Mesenteric fat pad (tissue), 1 donor: ENCODE data around the gene PRAMEF15. TPM values are rescaled to one million over a fixed set of nuclear protein-coding genes. Genes with fewer than 3 reads are reported as not detected.
"Not testable (repeated sequence)": the region's sequence is repeated elsewhere in the genome, so short reads cannot be mapped to it uniquely, and the experiment has no call there.

Source experiments
- DNase-seq: peaks from one replicate; pipeline ENCODE4 v3.0.0-alpha.2; 2020; ENCODE audit warnings: low spot score
- long read RNA-seq: library from polyadenylated mRNA; unstranded; transcript quantifications from one replicate; pipeline ENCODE4 v2.0.0, GENCODE V29; 2020
- total RNA-seq: library from RNA; stranded (reverse); fragmentation: NEBNext Ultra II Directional; extraction: Animal tissue kit (Norgen Biotek cat#: 25700); gene quantifications from one replicate; pipeline ENCODE4 v1.2.1, GENCODE V29; 2021
- donor health status: DM: yes; HTN: yes; CAD: no.

The PRAMEF15 gene
- not detected for total RNA-seq
- long read RNA-seq: 0 reads

GRCh38 chr1:13315281-13315680 lies at the start of gene PRAMEF15:
Gene PRAMEF15, plus strand, starts transcription at chr1:13315581. Its CDS starts 2,827 bp downstream, at chr1:13318408.
- DNase-seq: not testable (repeated sequence)

GRCh38 chr1:13277016-13277415 lies 38.4 kb upstream of the PRAMEF15 start:
- not testable (repeated sequence) for DNase-seq

GRCh38 chr1:13279617-13280016 lies 35.8 kb upstream of the PRAMEF15 start:
- not testable (repeated sequence) for DNase-seq

GRCh38 chr1:13285037-13285436 lies 30.3 kb upstream of the PRAMEF15 start, which contains the start of gene PRAMEF8:
Gene PRAMEF8, minus strand, starts transcription at chr1:13285137. Its CDS starts 1,046 bp downstream, at chr1:13284091.
- not testable (repeated sequence) for DNase-seq

GRCh38 chr1:13289030-13289429 lies 26.4 kb upstream of the PRAMEF15 start:
- not testable (repeated sequence) for DNase-seq

GRCh38 chr1:13297216-13297931 lies 18.0 kb upstream of the PRAMEF15 start:
- DNase-seq: not testable (repeated sequence)

- DNase-seq: not testable (repeated sequence)
These were observed 16.7 kb upstream of the PRAMEF15 start for GRCh38 chr1:13298699-13299098.

GRCh38 chr1:13302197-13302596 lies 13.2 kb upstream of the PRAMEF15 start:
- DNase-seq: not testable (repeated sequence)

GRCh38 chr1:13303239-13303638 lies 12.1 kb upstream of the PRAMEF15 start, which contains the start of gene PRAMEF33:
Gene PRAMEF33, plus strand, starts transcription at chr1:13303539. Its CDS starts 2,416 bp downstream, at chr1:13305955.
- DNase-seq: not testable (repeated sequence)

GRCh38 chr1:13342496-13342895 lies 27.1 kb downstream of the PRAMEF15 start:
- not testable (repeated sequence) for DNase-seq

GRCh38 chr1:13347034-13347433 lies 31.7 kb downstream of the PRAMEF15 start, which contains the start of gene PRAMEF14:
Gene PRAMEF14, minus strand, starts transcription at chr1:13347134. Its CDS starts 1,820 bp downstream, at chr1:13345314.
- not testable (repeated sequence) for DNase-seq

GRCh38 chr1:13353476-13353875 lies 38.1 kb downstream of the PRAMEF15 start:
- not testable (repeated sequence) for DNase-seq

GRCh38 chr1:13354475-13354874 lies 39.1 kb downstream of the PRAMEF15 start:
- DNase-seq: not testable (repeated sequence)

GRCh38 chr1:13356774-13357173 lies 41.4 kb downstream of the PRAMEF15 start:
- DNase-seq: not testable (repeated sequence)

- not testable (repeated sequence) for DNase-seq
These were observed 47.0 kb downstream of the PRAMEF15 start for GRCh38 chr1:13362364-13362763.

- DNase-seq: not testable (repeated sequence)
These were observed 49.5 kb downstream of the PRAMEF15 start for GRCh38 chr1:13364928-13365327.

GRCh38 chr1:13366536-13366935 lies 51.2 kb downstream of the PRAMEF15 start:
- not testable (repeated sequence) for DNase-seq

- not testable (repeated sequence) for DNase-seq
These were observed 53.2 kb downstream of the PRAMEF15 start for GRCh38 chr1:13368544-13368943.
